MCF 10A (cell line): Measurements from ENCODE around the gene CORO2A. TPM values are rescaled to one million over a fixed set of nuclear protein-coding genes. Genes with fewer than 3 reads are reported as not detected.

Source experiments
- BruUV-seq: library from RNA; stranded (reverse); fragments of 400-500 nt; replicated peaks from 2 replicates; lab custom pipeline; 2021; lab: Mats Ljungman, UMichigan
- CTCF ChIA-PET: fragments of 300-600 bp; sonication (Branson Sonifier 250); formaldehyde crosslinking; extraction: SDS; loops from one replicate; lab custom pipeline; 2021; ENCODE audit warnings: antibody characterized with exemption, inconsistent platforms; lab: Yijun Ruan, JAX
- POLR2A ChIA-PET: fragments of 300-600, 350-650 bp; sonication (Branson Sonifier 250); formaldehyde crosslinking; extraction: SDS; loops from one replicate; lab custom pipeline; 2020; ENCODE audit warnings: antibody characterized with exemption, inconsistent platforms; lab: Yijun Ruan, JAX
- DNase-seq: peaks from one replicate; pipeline ENCODE4 v3.0.0-alpha.2; 2018; ENCODE audit not compliant: unreplicated experiment
- H3K27ac Mint-ChIP-seq: one replicate; pipeline ENCODE4 v1.8.0; 2022; ENCODE audit warnings: mild to moderate bottlenecking, low read depth, mixed read lengths; ENCODE audit not compliant: unreplicated experiment
- H3K27me3 Mint-ChIP-seq: one replicate; pipeline ENCODE4 v1.8.0; 2022; ENCODE audit warnings: mixed read lengths; ENCODE audit not compliant: insufficient read depth, unreplicated experiment
- H3K36me3 Mint-ChIP-seq: one replicate; pipeline ENCODE4 v1.8.0; 2022; ENCODE audit warnings: mild to moderate bottlenecking, moderate library complexity, mixed read lengths; ENCODE audit not compliant: insufficient read depth, unreplicated experiment
- H3K4me1 Mint-ChIP-seq: one replicate; pipeline ENCODE4 v1.8.0; 2022; ENCODE audit warnings: mixed read lengths; ENCODE audit not compliant: insufficient read depth, unreplicated experiment
- H3K4me3 Mint-ChIP-seq: one replicate; pipeline ENCODE4 v1.8.0; 2022; ENCODE audit warnings: mild to moderate bottlenecking, moderate library complexity, mixed read lengths; ENCODE audit not compliant: unreplicated experiment
- H3K9me3 Mint-ChIP-seq: one replicate; pipeline ENCODE4 v1.8.0; 2022; ENCODE audit warnings: mixed read lengths; ENCODE audit not compliant: unreplicated experiment
- intact Hi-C: fragments of 100-400 bp; cut with micrococcal nuclease; formaldehyde crosslinking; loops from 2 replicates; pipeline ENCODE4 v1.14.1; 2022
- total RNA-seq: library from RNA; stranded (reverse); gene quantifications from 2 replicates; pipeline ENCODE4 v1.2.3, GENCODE V29; 2022
- TF ChIP-seq, protein P1 (sequence below): fragments of 200-600 bp; IDR thresholded peaks from one replicate; pipeline ENCODE4 v1.8.0; 2022; ENCODE audit warnings: antibody characterized with exemption, mild to moderate bottlenecking; ENCODE audit not compliant: unreplicated experiment

Gene CORO2A
- total RNA-seq, 1 experiment from 2014 or later: 3.4 TPM

DNA sequence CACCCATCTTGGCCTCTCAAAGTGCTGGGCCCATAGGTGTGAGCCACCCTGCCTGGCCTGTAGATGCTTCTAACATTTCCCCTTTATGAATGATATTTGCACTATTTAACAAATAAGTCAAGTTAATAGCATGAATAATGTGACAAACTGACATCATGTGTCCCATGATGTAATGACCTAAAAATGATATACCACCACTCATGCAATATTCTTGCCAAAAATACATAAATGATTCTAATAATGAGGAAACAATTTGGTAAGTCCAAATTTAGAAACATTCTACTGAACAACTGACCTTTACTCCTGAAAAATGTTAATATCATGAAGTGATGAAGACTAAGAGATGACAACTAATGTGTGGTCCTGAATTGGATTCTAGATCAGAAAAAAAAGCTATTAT lies 39.9 kb downstream of the CORO2A start:
- Mint-ChIP-seq H3K9me3 (no peaks in the 10 kb centered on the region), H3K27ac (no peak overlapping the region), H3K4me3 (no peak overlapping the region), H3K36me3 (no peaks in the 10 kb centered on the region), H3K4me1 (peaks cover under 1% of the 10 kb centered on the region), H3K27me3 (no peaks in the 10 kb centered on the region)
- TF ChIP-seq, protein P1, sequence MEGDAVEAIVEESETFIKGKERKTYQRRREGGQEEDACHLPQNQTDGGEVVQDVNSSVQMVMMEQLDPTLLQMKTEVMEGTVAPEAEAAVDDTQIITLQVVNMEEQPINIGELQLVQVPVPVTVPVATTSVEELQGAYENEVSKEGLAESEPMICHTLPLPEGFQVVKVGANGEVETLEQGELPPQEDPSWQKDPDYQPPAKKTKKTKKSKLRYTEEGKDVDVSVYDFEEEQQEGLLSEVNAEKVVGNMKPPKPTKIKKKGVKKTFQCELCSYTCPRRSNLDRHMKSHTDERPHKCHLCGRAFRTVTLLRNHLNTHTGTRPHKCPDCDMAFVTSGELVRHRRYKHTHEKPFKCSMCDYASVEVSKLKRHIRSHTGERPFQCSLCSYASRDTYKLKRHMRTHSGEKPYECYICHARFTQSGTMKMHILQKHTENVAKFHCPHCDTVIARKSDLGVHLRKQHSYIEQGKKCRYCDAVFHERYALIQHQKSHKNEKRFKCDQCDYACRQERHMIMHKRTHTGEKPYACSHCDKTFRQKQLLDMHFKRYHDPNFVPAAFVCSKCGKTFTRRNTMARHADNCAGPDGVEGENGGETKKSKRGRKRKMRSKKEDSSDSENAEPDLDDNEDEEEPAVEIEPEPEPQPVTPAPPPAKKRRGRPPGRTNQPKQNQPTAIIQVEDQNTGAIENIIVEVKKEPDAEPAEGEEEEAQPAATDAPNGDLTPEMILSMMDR: no peak
- ChIA-PET CTCF (no interaction called here), POLR2A (interaction anchor here (0.6 to 0.7 kb wide), 2 partner anchors 41 to 56 kb away, joined by 3 to 4 read pairs; no protein-coding TSS in a partner anchor)
- no peak for DNase-seq
- BruUV-seq: no TSS peak
- intact Hi-C loops: no loop called here

DNA sequence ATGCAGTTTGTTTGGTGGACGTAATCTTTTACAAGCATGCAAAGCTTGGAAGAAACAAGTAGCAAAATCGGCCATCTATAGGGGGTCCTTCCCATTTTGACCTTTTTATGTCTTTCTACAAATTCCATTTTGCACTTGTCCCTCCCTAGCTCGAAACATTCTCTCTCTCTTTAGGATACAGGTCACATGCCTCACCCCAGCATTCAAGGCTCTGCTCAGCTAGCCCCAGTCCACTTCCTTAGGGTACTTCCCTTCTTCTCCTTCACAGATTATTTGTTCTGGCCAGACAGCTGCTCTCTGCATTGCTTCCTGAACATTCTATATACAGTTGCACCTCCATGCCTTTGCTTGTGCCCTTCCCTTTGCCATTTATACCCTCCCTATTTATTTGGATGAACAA lies 41.7 kb downstream of the CORO2A start:
- no peak for DNase-seq
- H3K4me3 Mint-ChIP-seq: no peak overlapping the region
- ChIA-PET POLR2A (no interaction called here), CTCF (no interaction called here)
- intact Hi-C loops: no loop called here
- H3K9me3 Mint-ChIP-seq: no peaks in the 10 kb centered on the region
- H3K4me1 Mint-ChIP-seq: peaks cover 17% of the 10 kb centered on the region
- H3K27me3 Mint-ChIP-seq: no peaks in the 10 kb centered on the region
- no TSS peak for BruUV-seq
- H3K36me3 Mint-ChIP-seq: no peaks in the 10 kb centered on the region
- TF ChIP-seq, protein P1: no peak
- H3K27ac Mint-ChIP-seq: no peak overlapping the region

DNA sequence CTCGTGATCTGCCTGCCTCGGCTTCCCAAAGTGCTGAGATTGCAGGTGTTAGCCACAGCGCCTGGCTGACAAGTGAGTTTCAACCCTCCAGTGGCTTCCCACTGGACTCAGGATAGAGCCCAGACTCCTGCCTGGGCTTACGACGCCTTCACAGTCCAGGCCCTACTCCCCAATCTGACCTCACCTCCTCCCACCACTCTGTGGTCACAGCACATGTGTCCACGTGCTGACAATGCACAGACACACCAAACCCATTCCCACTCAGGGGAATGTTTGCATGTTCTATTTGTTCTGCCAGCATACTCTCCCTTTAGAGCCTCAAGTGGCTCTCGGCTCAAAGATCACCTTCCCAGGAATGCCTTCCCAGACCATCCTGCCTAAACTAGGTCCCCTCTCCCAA lies 42.3 kb downstream of the CORO2A start:
- POLR2A ChIA-PET: no interaction called here
- H3K4me1 Mint-ChIP-seq: peaks cover 23% of the 10 kb centered on the region
- H3K9me3 Mint-ChIP-seq: no peaks in the 10 kb centered on the region
- no peaks in the 10 kb centered on the region for H3K27me3 Mint-ChIP-seq
- intact Hi-C loops: no loop called here
- no peak for DNase-seq
- no peaks in the 10 kb centered on the region for H3K36me3 Mint-ChIP-seq
- CTCF ChIA-PET: no interaction called here
- H3K4me3 Mint-ChIP-seq: no peak overlapping the region
- TF ChIP-seq, protein P1: no peak
- no peak overlapping the region for H3K27ac Mint-ChIP-seq
- no TSS peak for BruUV-seq

DNA sequence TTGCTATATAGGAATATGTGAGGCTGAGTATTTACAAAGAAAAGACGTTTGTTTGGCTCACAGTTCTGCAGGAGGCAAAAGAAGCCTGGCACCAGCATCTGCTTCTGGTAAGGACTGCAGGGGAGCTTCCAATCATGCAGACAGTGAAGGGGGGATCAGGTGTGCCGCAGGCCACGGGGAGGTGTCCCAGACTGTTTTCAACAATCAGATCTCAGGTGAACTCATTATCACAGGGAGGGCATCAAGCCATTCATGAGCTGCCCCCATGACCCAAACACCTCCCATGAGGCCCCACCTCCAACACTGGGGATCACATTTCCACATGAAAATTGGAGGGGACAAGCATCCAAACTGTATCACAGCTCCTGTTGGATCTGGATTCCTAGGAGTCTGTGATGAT lies 43.0 kb downstream of the CORO2A start:
- Mint-ChIP-seq H3K27ac (no peak overlapping the region), H3K9me3 (no peaks in the 10 kb centered on the region), H3K4me1 (peaks cover 29% of the 10 kb centered on the region), H3K27me3 (no peaks in the 10 kb centered on the region), H3K36me3 (no peaks in the 10 kb centered on the region), H3K4me3 (no peak overlapping the region)
- no peak for DNase-seq
- BruUV-seq: no TSS peak
- intact Hi-C loops: loop anchor here (10.0 kb wide), 1 partner anchor 45 kb away; the partner anchor contains the start of gene CORO2A
- ChIA-PET CTCF (interaction anchor here (0.6 kb wide), 4 partner anchors 40 to 1073 kb away, joined by 3 to 4 read pairs (median 4); no protein-coding TSS in a partner anchor), POLR2A (interaction anchor here (0.9 to 1.4 kb wide), 2 partner anchors 11 to 28 kb away, joined by 3 to 4 read pairs; no protein-coding TSS in a partner anchor)
- TF ChIP-seq, protein P1: no peak
